Placental pericyte (primary cell): ENCODE results near the gene EPN1. TPM values are rescaled to one million over a fixed set of nuclear protein-coding genes. Genes with fewer than 3 reads are reported as not detected.

Experiments
- small RNA-seq: library from RNA; depleted of rRNA; stranded (forward); fragments of <200 nt; gene quantifications from one replicate; pipeline ENCODE3, GENCODE V24; 2012; ENCODE audit warnings: low replicate concordance
- total RNA-seq: library from RNA; depleted of rRNA; stranded (reverse); fragments of >200 nt; gene quantifications from 2 replicates; pipeline ENCODE4 v1.2.3, GENCODE V29; 2012

Gene EPN1
- 87.8 and 104 TPM in 2 replicates for total RNA-seq

DNA sequence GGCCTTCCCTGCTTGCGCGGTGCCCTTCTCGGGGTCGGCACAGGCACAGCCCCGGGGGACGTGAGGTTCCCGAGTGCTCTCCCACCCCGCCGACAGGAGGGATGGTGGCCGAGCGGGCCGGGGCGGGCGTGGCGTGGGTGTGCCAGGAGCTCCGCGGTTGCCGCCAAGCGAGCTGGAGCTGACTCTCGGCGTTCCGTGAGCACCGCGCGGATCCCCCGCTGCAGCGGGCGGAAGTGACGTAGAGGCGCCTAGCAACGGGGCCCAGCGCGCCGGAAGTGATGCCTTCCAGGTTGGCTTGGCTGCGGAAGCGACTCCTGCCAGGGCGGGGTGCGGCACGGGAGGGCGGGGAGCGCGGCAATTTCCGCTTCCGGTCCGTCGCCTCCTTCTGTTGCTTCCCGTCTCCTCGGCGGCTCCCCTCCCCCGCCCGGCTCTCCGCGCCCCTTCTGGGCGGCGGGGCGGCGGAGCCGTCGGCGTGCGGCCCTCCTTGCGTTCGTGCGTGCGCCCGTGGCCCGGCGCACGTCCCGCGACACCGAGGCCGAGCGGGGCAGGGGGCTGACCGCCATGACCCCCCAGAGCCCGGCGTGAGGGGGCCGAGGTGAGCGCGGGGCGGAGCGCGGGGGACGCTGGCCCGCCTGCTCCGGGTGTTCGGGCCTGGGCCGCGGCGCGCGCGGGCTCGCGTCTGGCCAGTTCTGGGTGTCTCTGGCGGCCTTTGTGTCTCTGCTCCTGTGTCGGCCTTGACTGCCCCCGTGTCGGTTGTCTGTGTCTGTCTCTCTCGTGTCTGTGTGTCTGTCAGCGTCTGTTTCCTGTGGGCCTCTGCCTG lies at the start of gene EPN1:
TSS of gene EPN1 (plus strand) at position 386 of the 820 bp plus-strand sequence. CDS start 3,402 bp downstream, outside the sequence.

DNA sequence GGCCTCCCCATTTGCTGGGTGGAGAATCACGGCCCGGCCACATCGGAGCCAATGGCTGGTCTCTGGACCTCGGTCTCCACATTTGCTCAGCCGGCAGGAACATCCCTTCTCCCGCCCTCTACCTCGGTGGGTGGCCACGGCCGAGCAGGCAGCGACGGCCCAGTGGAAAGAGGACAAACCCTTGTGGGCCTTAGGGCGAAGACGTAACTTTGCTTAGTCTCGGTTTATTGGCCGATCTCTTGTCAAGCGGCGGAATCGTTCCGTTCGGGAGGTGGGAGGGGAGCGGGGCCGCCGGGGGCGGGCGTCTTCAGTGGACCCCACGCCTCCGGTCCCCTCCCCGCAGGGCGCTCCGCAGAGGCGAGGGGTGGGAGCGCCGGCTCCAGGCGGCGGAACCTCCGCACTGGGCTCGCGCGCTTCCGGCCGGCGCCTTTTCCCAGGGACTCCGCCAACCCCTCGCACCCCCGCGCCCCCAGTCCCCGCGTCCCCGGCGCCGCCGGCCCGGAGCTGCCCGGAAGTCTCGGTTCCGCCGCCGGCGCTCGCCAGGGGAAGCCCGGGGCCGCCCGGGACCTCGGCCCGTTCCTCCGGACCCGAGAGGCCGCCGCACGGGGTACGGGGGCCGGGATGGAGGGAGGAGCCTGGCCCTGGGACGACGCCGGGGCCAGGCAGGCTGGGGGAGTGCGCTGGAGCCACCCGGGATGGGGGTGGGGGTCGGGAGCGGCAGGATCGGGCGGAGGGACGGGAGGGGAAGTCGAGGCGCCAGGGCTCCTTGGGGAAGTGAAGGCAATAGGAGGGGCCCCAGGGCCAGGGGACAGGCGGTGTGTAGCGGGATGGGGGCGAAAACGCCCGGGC lies 34.2 kb upstream of the EPN1 start, which contains the start of gene ZNF580:
TSS of gene ZNF580 (plus strand) at position 426 of the 849 bp plus-strand sequence. CDS start 1,507 bp downstream, outside the sequence.

DNA sequence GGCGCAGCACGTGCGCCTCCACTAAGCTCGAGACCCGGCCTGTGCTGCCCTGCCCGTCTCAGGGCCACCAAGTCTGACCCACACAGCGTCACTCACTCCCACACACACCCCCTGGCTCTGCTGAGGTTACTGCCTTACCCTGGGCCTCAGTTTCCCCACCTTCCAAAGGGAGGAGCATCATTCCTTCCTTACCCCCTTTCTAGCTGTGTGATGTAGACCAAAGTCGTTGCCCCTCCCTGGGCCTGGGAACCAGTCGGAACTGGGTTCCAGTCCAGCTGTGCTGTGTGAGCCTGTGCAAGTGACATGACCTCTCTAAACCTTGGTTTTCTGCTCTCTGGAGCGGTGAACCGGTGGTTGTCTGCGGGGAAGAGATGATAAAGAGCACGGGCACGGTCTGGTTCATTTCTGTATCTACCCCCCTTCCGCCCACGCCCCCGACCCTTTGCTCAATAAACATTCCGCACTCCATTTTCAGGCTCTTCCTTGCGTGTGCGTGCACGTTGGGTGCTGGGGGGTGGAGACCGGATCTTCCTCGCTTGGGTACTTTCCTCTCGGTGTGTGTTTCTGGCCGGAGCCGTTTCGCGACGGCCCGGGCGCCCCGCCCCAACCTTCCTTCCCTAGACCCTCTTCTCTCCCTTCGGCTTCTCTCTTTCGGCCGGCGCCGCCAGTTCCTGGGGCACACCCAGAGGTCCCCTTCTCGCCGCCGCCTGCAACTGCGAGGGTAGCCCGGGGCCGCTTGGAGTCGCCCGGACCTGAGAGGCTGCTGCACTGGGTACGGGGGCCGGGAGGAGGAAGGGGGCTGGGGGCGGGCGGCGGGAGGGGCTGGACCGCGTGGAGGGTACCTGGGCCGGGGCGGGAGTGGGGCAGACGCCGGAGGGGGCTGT lies 31.8 kb upstream of the EPN1 start, which contains the start of gene ZNF581:
TSS of gene ZNF581 (plus strand) at position 647 of the 884 bp plus-strand sequence. CDS start 923 bp downstream, outside the sequence.

DNA sequence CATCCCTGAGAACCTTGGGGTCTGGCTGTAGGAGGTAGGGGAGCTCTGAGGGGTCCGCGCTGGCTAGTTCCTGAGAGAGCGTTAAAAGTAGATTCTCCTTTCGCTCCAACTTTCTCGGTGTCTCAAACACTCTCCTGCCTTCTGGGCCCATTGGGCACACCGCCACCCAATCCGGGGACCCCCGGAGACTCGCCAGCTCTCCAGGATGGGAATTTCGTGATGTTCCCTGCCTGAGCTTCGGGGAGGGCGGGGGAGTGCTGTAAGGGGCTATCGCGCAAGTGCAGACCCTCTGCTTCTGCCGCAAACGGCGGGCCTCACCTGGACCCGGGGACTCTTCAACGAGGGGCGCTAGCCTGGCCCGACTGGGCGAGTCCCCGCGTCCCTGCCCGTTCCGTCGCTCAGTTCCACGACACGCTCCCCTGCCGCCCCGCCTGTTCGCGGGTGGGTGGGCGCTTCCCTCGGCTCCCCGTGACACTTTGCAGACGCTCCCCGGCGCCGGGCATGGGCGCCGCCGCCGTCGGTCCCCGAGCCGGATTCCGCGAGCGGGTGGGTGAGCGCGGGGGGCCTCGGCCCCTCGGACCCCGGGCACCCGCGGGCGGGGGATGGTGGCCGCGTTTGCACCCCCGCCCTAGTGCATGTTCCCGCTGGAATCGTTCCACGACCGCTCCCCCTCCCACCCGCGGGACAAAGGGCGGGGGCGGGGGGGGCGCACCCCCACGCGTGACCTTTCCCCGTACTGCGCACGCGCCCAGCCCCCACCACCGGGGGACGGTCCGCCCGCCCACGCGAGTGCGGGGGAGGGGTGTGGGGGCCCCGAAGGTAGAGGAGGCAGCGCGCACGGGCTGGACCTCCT lies 27.1 kb upstream of the EPN1 start, which contains the start of gene CCDC106:
TSS of gene CCDC106 (plus strand) at position 481 of the 853 bp plus-strand sequence. CDS start 835 bp downstream, outside the sequence.

DNA sequence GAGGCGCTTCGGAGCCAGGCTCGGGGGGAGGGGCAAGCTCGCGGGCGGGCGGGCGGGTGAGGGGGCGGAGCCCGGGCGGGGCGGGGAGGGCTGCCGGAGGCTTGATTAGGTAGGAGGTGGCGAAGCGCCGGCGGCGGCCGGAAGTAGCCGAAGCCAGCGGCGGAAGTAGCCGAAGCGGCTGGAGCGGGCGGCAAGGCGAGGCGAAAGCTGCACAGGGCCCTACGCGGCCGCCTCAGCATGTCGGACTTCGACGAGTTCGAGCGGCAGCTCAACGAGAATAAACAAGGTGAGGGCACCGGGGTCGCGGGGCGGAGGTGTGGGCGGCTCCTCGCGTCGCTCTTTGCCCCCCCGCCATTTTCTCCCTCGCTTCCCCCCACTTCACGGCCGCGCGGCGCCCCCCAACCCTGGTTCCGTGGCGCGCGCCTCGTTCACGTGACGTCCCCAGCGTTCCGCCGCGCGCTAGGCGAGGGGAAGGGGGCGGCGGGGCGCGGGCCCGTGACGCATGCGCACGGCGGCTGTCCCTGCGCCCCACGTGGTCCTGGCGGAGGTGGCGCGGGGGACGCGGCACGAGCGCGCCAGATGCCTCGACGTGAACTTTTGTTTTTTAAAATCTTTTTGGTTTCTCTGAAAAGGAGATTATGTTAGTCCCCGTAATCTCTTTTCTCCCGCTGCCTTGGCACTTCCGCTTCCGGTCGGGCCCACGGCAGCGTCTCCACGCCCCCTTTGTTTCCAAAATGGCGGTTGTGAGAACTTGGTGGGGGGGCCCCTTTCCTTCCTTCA lies 20.0 kb upstream of the EPN1 start, which contains the start of gene U2AF2:
TSS of gene U2AF2 (plus strand) at position 168 of the 780 bp plus-strand sequence. CDS start at position 238, 70 bp downstream.

DNA sequence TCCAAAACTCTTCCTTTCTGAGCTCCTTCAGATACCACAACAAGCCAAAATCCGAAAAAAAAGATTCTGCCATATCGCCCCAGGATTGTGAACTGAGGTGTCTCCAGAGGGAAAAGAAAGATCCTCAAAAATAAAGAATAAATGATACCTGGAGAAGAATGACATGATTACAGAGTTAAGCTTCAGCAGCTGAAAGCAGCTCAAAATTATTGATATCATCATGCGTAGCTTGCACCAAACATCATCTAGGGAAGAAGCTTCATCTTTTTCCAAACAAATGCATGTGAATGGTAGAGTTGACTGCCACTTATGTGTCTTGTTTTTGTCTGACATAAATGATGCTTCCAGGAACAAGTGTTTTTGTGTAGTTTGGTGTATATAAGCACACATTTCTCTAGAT lies 63.3 kb downstream of the EPN1 start, which contains the start of gene NLRP9:
TSS of gene NLRP9 (minus strand) at position 101 of the 400 bp plus-strand sequence. CDS start at position 73, 28 bp downstream.

DNA sequence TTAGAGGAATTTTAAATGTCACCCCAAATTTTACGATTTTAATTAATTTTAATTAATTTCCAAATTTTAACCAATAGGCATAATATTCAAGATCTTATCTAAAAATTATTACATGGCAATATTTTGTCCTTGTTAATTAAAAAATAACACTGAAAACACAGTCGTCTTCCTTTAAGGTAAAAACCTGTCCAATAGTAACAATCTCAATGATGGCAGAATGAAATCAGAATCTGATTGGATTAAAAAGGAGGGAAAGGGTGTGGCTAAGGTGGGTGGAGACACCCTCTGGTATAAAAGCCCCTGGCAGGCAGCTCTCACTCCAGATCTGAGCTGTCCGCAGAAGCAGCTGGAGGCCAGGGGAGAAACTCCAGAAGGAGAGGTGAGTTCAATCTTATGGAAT lies 83.8 kb downstream of the EPN1 start, which contains the start of gene RFPL4A:
TSS of gene RFPL4A (plus strand) at position 301 of the 400 bp plus-strand sequence. CDS start 2,704 bp downstream, outside the sequence.

Small RNAs within 50 kb of the gene (small RNA-seq; reads per million reads assigned to genes)
- not detected for gene AC010525.2

Other genes with a start within 250 kb of the EPN1 start
- gene SHISA7, start 231.9 kb upstream of the EPN1 start, total RNA-seq, result not detected in 2 replicates
- 50.8 and 116 TPM in 2 replicates for gene ISOC2, start 213.6 kb upstream of the EPN1 start, total RNA-seq
- gene C19orf85, start 210.5 kb upstream of the EPN1 start, total RNA-seq, result not detected in 2 replicates
- 3.3 and 3.9 TPM in 2 replicates for gene ZNF628, start 198.6 kb upstream of the EPN1 start, total RNA-seq
- gene NAT14, start 190.0 kb upstream of the EPN1 start, total RNA-seq, result 17.5 and 19.3 TPM in 2 replicates
- 3.1 and 24.2 TPM in 2 replicates for gene SSC5D, start 186.8 kb upstream of the EPN1 start, total RNA-seq
- not detected in 2 replicates for gene SBK2, start 138.1 kb upstream of the EPN1 start, total RNA-seq
- not detected in 2 replicates for gene SBK3, start 129.7 kb upstream of the EPN1 start, total RNA-seq
- gene ZNF579, start 94.4 kb upstream of the EPN1 start, total RNA-seq, result 6.7 and 9.0 TPM in 2 replicates
- gene FIZ1, start 75.7 kb upstream of the EPN1 start, total RNA-seq, result 4.2 and 5.6 TPM in 2 replicates
- 9.6 and 13.3 TPM in 2 replicates for gene ZNF524, start 74.9 kb upstream of the EPN1 start, total RNA-seq
- 2.4 and 2.6 TPM in 2 replicates for gene ZNF865, start 69.6 kb upstream of the EPN1 start, total RNA-seq
- 4.9 and 7.0 TPM in 2 replicates for gene ZNF784, start 50.7 kb upstream of the EPN1 start, total RNA-seq
- gene ZNF580, start 34.2 kb upstream of the EPN1 start, total RNA-seq, result 8.2 and 9.0 TPM in 2 replicates
- gene ZNF581, start 31.6 kb upstream of the EPN1 start, total RNA-seq, result 13.5 and 22.1 TPM in 2 replicates
- 7.7 and 16.6 TPM in 2 replicates for gene CCDC106, start 27.0 kb upstream of the EPN1 start, total RNA-seq
- 146 and 147 TPM in 2 replicates for gene U2AF2, start 20.2 kb upstream of the EPN1 start, total RNA-seq
- gene NLRP9, start 63.2 kb downstream of the EPN1 start, total RNA-seq, result not detected in 2 replicates
- gene RFPL4A, start 83.9 kb downstream of the EPN1 start, total RNA-seq, result not detected in 2 replicates
- gene RFPL4AL1, start 93.9 kb downstream of the EPN1 start, total RNA-seq, result not detected in 2 replicates
- not detected in 2 replicates for gene NLRP11, start 156.8 kb downstream of the EPN1 start, total RNA-seq
- under 0.01 TPM in 1 of 2 replicates, not detected in the other for gene NLRP4, start 161.3 kb downstream of the EPN1 start, total RNA-seq